Gastroesophageal sphincter (tissue), 4 donors: Measurements from ENCODE around the gene OR2AG2. TPM values are rescaled to one million over a fixed set of nuclear protein-coding genes. Genes with fewer than 3 reads are reported as not detected.

Source experiments
- ATAC-seq: fragments of 150-250 bp; one replicate; pipeline ENCODE4 v1.9.1; 2016; ENCODE audit warnings: mild to moderate bottlenecking, moderate library complexity
- H3K27ac ChIP-seq, 4 donors: fragments of 200-600 bp; sonication (generic) in 3 of 4; 1 replicate in 3 of 4; 2 replicates in 1 of 4; pipeline ENCODE4 v1.5.1; 2016 to 2019
- H3K27me3 ChIP-seq: fragments of 200-600 bp; sonication (generic); one replicate; pipeline ENCODE4 v1.5.1; 2019
- H3K36me3 ChIP-seq, 2 donors: fragments of 200-600 bp; sonication (generic); one replicate each; pipeline ENCODE4 v1.5.1; 2019; ENCODE audit warnings: control low read depth in 1 of 2
- H3K4me1 ChIP-seq, 3 donors: fragments of 200-600 bp; sonication (generic); 1 replicate in 2 of 3; 2 replicates in 1 of 3; pipeline ENCODE4 v1.5.1; 2016 to 2019; ENCODE audit warnings: control low read depth in 2 of 3
- H3K4me3 ChIP-seq, 2 donors: fragments of 200-600 bp; sonication (generic); one replicate each; pipeline ENCODE4 v1.5.1; 2019; ENCODE audit warnings: mild to moderate bottlenecking in 1 of 2, moderate library complexity in 1 of 2
- H3K9me3 ChIP-seq, 3 donors: fragments of 200-600 bp; sonication (generic); one replicate each; pipeline ENCODE4 v1.5.1; 2017 to 2019; ENCODE audit warnings: control low read depth in 2 of 3
- CTCF ChIP-seq, 4 experiments: fragments of 200-600 bp in 2 of 4; fragments of 450-650 bp in 2 of 4; sonication (generic) in 1 of 4; IDR thresholded peaks; one replicate each; pipeline ENCODE4 v1.5.1; 2017 to 2019; ENCODE audit warnings: antibody characterized with exemption in 4 of 4, mild to moderate bottlenecking in 2 of 4, moderate library complexity in 2 of 4
- EP300 ChIP-seq: sonication (generic); formaldehyde crosslinking; IDR thresholded peaks from one replicate; pipeline ENCODE4 v1.6.1; 2017; ENCODE audit warnings: antibody characterized with exemption, mild to moderate bottlenecking
- POLR2A ChIP-seq, 2 donors: fragments of 450-650 bp; IDR thresholded peaks; one replicate each; pipeline ENCODE4 v1.6.1; 2017; ENCODE audit warnings: antibody characterized with exemption in 2 of 2, mild to moderate bottlenecking in 2 of 2, moderate library complexity in 1 of 2
- POLR2AphosphoS5 ChIP-seq: sonication (generic); formaldehyde crosslinking; IDR thresholded peaks from one replicate; pipeline ENCODE4 v1.6.1; 2017; ENCODE audit warnings: antibody characterized with exemption
- WGBS, 2 donors: methylation state at CpG; one replicate each; pipeline ENCODE4 v1.1.5; 2018; ENCODE audit warnings: low coverage in 1 of 2; 5-methylcytosine and 5-hydroxymethylcytosine counted together
- total RNA-seq, 4 donors: library from RNA; depleted of rRNA; stranded (reverse); fragments of >200 nt; gene quantifications; one replicate each; pipeline ENCODE4 v1.1.0, GENCODE V29; 2016

OR2AG2 gene
- total RNA-seq, 4 donors from 2014 or later = not detected

GRCh38 chr11:6734616-6735015 lies 37.2 kb downstream of the OR2AG2 start:
- Histone ChIP-seq H3K36me3 (no peaks in the 10 kb centered on the region), H3K27ac (no peak overlapping the region), H3K4me1 (no peaks in the 10 kb centered on the region), H3K9me3 (peaks cover 0 to 4% (median 0%) of the 10 kb centered on the region in 3 donors), H3K4me3 (no peak overlapping the region), H3K27me3 (no peaks in the 10 kb centered on the region)
- TF ChIP-seq POLR2A (IDR thresholded peaks at IDR 0.05) = no peak
- no peak for TF ChIP-seq EP300
- TF ChIP-seq CTCF (IDR thresholded peaks at IDR 0.05) = no peak
- TF ChIP-seq POLR2AphosphoS5 = no peak
- ATAC-seq = no peak
- WGBS, 2 donors = 65 to 92% methylated on average over 3 of the region's 3 CpGs

- Histone ChIP-seq H3K27me3 (no peaks in the 10 kb centered on the region), H3K36me3 (no peaks in the 10 kb centered on the region), H3K4me1 (no peaks in the 10 kb centered on the region), H3K9me3 (peaks cover 0 to 5% (median 0%) of the 10 kb centered on the region in 3 donors), H3K27ac (no peak overlapping the region), H3K4me3 (no peak overlapping the region)
- 64 to 67% methylated on average over 3 of the region's 3 CpGs for WGBS, 2 donors
- ATAC-seq = no peak
- no peak for TF ChIP-seq CTCF (IDR thresholded peaks at IDR 0.05)
- TF ChIP-seq POLR2AphosphoS5 = no peak
- no peak for TF ChIP-seq EP300
- no peak for TF ChIP-seq POLR2A (IDR thresholded peaks at IDR 0.05)
Measured at GRCh38 chr11:6733326-6734275, 38.2 kb downstream of the OR2AG2 start.

GRCh38 chr11:6727971-6728760 lies 43.6 kb downstream of the OR2AG2 start:
- TF ChIP-seq CTCF (IDR thresholded peaks at IDR 0.05) (no peak), EP300 (no peak), POLR2A (IDR thresholded peaks at IDR 0.05) (no peak), POLR2AphosphoS5 (no peak)
- Histone ChIP-seq H3K4me3 (no peak overlapping the region), H3K36me3 (no peaks in the 10 kb centered on the region), H3K4me1 (no peaks in the 10 kb centered on the region), H3K27me3 (no peaks in the 10 kb centered on the region), H3K9me3 (peaks cover 0 to 11% (median 0%) of the 10 kb centered on the region in 3 donors), H3K27ac (no peak overlapping the region)
- 47 to 67% methylated on average over 6 of the region's 6 CpGs for WGBS, 2 donors
- ATAC-seq = no peak

- Histone ChIP-seq H3K9me3 (peaks cover 0 to 11% (median 0%) of the 10 kb centered on the region in 3 donors), H3K27me3 (no peaks in the 10 kb centered on the region), H3K4me1 (no peaks in the 10 kb centered on the region), H3K27ac (no peak overlapping the region), H3K4me3 (no peak overlapping the region), H3K36me3 (no peaks in the 10 kb centered on the region)
- no peak for ATAC-seq
- 42 to 68% methylated on average over 2 of the region's 2 CpGs for WGBS, 2 donors
- TF ChIP-seq CTCF (IDR thresholded peaks at IDR 0.05) (no peak), EP300 (no peak), POLR2AphosphoS5 (no peak), POLR2A (IDR thresholded peaks at IDR 0.05) (no peak)
Measured at GRCh38 chr11:6725386-6725896, 46.3 kb downstream of the OR2AG2 start.
